T47D (cell line): Measurements from ENCODE around the gene HS3ST3A1.

Experiments used
- DNase-seq, 2 experiments: peaks; one replicate each; pipeline versions ENCODE4 v3.0.0 to v3.0.0-alpha.2; 2011 to 2012; ENCODE audit warnings: low read depth in 1 of 2, low spot score in 1 of 2
- JUND ChIP-seq: IDR thresholded peaks from 2 replicates; pipeline ENCODE4 v1.6.1; 2012; ENCODE audit warnings: low read depth
- in situ Hi-C: cut with HindIII; loops from 2 replicates; pipeline ENCODE4 v1.10.0; 2016; ENCODE audit warnings: low sequenced_read_pairs, low pct_unique_long_range_greater_than_20kb

Gene HS3ST3A1

GRCh38 chr17:13626703-13627102 lies 25.0 kb upstream of the HS3ST3A1 start:
- in situ Hi-C loops = no loop called here
- DNase-seq = no peak
- no peak for TF ChIP-seq JUND

DNA sequence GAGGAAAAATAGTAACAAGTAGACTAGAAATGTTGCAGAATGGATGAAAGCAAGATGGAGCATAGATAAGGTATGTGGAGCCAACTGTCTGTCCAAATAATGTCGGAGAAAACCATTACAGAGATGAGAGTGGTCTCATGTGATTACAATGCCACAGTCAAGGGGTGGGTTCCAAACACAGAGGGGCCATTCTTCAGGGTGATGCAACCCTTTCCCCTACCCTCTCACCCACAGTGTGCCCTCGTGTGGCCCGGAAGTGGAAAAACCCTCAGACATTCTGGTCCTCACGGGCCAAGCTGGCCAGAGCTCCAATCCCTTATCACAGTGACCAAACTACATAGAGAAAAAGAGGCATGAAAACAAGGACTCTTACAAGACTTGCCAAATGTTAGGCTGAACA lies 17.7 kb upstream of the HS3ST3A1 start:
- TF ChIP-seq JUND = no peak
- in situ Hi-C loops = no loop called here
- no peak for DNase-seq

- no peak for TF ChIP-seq JUND
- no peak for DNase-seq
- in situ Hi-C loops = no loop called here
These were observed 14.3 kb upstream of the HS3ST3A1 start for GRCh38 chr17:13616031-13616430.

DNA sequence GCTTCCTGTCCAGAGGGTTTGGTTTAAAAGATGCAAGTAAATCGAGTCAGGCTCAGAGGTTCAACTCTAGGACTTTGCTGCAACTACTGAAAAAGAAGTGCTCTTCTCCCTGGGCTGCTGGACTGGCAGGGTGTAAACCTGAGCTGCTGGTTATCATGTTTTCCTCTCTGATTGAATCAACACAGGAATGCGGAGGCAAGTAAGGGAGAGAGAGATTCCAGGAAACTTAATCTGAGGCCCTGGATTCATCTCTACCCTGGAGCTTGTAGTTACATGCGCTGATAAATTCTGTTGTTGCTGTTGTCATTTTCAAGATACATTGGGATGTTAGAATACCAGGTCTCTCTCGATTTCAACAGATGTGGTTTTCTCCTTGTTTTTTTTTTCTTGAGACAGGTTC lies 8.2 kb upstream of the HS3ST3A1 start:
- TF ChIP-seq JUND = no peak
- in situ Hi-C loops = no loop called here
- no peak for DNase-seq

DNA sequence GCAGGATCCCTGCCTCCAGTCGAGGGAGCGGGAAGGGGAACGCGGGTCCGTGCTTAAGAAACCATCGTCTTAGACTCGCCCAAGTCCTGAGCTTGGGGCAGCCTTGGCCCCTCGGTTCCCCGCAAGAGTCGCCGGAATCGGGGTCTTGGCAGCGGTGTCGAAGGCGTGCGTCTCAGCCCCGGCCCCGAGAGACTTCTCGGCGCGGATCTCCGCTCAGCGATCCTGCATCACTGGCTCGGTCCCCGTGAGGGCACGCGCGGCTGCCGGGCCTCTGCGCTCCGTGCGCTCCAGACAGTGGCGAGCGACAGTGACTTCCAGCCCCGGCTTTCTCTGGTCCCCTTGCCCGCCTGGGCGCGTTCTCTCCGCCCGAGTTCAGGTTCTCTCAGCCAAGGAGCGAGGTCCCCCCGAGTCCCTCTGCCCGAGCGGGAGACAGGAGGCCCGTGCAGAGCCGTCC lies 380 bp downstream of the HS3ST3A1 start:
- TF ChIP-seq JUND = no peak
- in situ Hi-C loops = no loop called here
- DNase-seq = no peak

GRCh38 chr17:13600475-13601321 lies 1.0 kb downstream of the HS3ST3A1 start:
- in situ Hi-C loops = no loop called here
- no peak for DNase-seq
- TF ChIP-seq JUND = no peak

GRCh38 chr17:13599864-13600263 lies 1.9 kb downstream of the HS3ST3A1 start:
- no peak for DNase-seq
- in situ Hi-C loops = no loop called here
- TF ChIP-seq JUND = no peak

- DNase-seq = no peak
- in situ Hi-C loops = no loop called here
- no peak for TF ChIP-seq JUND
These were observed 2.6 kb downstream of the HS3ST3A1 start for GRCh38 chr17:13599168-13599577.

- TF ChIP-seq JUND = no peak
- DNase-seq = no peak
- in situ Hi-C loops = no loop called here
These were observed 3.2 kb downstream of the HS3ST3A1 start for GRCh38 chr17:13598353-13599167.

GRCh38 chr17:13597723-13598347 lies 3.9 kb downstream of the HS3ST3A1 start:
- in situ Hi-C loops = no loop called here
- no peak for TF ChIP-seq JUND
- peak; percentile 66 to 72 for DNase-seq

GRCh38 chr17:13596241-13596923 lies 5.3 kb downstream of the HS3ST3A1 start:
- no peak for DNase-seq
- in situ Hi-C loops = no loop called here
- no peak for TF ChIP-seq JUND

DNA sequence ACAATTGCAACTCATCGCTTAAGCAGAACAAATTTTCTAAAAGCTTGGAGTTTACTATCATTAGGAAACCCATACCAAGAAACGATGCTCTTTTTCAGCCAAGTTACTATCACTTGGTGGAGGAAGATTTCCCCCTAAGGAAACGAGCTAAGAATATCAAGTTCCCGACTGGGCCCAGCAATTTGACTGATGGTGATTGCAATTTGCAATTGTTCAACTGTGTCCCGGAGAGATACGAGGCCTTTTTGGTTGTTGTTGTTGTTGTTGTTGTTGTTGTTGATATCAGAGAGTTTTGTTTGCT lies 6.2 kb downstream of the HS3ST3A1 start:
- no peak for TF ChIP-seq JUND
- DNase-seq = no peak
- in situ Hi-C loops = no loop called here
